GM23338 (cell line): ENCODE data around the gene SHB.

Experiments used
- CREB1 ChIP-seq: fragments of 250-450 bp; sonication (Bioruptor Pico); IDR thresholded peaks from 2 replicates; pipeline ENCODE4 v1.5.0; 2020; ENCODE audit warnings: low read depth, mild to moderate bottlenecking, moderate library complexity
- EZH2 ChIP-seq: fragments of 200-600 bp; sonication (generic); IDR thresholded peaks from one replicate; pipeline ENCODE4 v1.8.0; 2017; ENCODE audit warnings: antibody characterized with exemption, mild to moderate bottlenecking, low read depth; ENCODE audit not compliant: unreplicated experiment
- JUNB ChIP-seq: IDR thresholded peaks from one replicate; pipeline ENCODE4 v1.6.1; 2016; ENCODE audit warnings: antibody characterized with exemption; ENCODE audit not compliant: unreplicated experiment
- POLR2AphosphoS5 ChIP-seq: IDR thresholded peaks from 2 replicates; pipeline ENCODE4 v1.6.1; 2016; ENCODE audit warnings: antibody characterized with exemption, low read depth
- ZNF114 ChIP-seq: fragments of 250-450 bp; sonication (Bioruptor Pico); IDR thresholded peaks from 2 replicates; pipeline ENCODE4 v1.5.0; 2020; ENCODE audit warnings: mild to moderate bottlenecking, moderate library complexity
- TF ChIP-seq, protein P1 (sequence below), 2 experiments: fragments of 200-600 bp in 1 of 2; sonication (generic) in 1 of 2; conservative IDR thresholded peaks; 2 replicates each; pipeline versions ENCODE4 v1.5.1 to v1.6.1; 2016 to 2017; ENCODE audit warnings: antibody characterized with exemption in 2 of 2, low read depth in 2 of 2, mild to moderate bottlenecking in 2 of 2, moderate library complexity in 1 of 2
- TF ChIP-seq, protein P2 (sequence below): IDR thresholded peaks from one replicate; pipeline ENCODE4 v1.6.1; 2018; ENCODE audit warnings: antibody characterized with exemption; ENCODE audit not compliant: unreplicated experiment

DNA sequence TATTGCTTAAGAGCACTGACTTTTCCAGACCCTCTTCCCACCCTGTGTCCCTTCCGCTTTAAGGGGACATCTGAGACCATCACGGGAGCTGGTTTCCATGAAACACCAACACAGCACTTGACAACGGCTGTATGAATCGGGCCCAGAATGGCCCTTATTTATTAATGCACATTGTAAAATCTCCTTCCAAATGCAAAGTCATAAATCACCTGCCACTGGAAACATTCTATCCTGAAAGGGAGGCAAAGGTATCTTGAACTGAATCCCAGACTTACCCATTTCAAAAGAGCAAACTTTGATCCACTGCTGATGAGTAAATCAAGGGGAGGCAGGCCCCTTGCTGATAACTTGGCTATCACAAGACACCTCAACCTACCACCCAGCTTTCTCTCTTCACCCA, 37.4 kb downstream of the SHB start:
- TF ChIP-seq, protein P1, sequence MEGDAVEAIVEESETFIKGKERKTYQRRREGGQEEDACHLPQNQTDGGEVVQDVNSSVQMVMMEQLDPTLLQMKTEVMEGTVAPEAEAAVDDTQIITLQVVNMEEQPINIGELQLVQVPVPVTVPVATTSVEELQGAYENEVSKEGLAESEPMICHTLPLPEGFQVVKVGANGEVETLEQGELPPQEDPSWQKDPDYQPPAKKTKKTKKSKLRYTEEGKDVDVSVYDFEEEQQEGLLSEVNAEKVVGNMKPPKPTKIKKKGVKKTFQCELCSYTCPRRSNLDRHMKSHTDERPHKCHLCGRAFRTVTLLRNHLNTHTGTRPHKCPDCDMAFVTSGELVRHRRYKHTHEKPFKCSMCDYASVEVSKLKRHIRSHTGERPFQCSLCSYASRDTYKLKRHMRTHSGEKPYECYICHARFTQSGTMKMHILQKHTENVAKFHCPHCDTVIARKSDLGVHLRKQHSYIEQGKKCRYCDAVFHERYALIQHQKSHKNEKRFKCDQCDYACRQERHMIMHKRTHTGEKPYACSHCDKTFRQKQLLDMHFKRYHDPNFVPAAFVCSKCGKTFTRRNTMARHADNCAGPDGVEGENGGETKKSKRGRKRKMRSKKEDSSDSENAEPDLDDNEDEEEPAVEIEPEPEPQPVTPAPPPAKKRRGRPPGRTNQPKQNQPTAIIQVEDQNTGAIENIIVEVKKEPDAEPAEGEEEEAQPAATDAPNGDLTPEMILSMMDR (conservative IDR thresholded peaks at IDR 0.05; ENCODE audit: low read depth in 2 of 2), result no peak
- TF ChIP-seq, protein P2, sequence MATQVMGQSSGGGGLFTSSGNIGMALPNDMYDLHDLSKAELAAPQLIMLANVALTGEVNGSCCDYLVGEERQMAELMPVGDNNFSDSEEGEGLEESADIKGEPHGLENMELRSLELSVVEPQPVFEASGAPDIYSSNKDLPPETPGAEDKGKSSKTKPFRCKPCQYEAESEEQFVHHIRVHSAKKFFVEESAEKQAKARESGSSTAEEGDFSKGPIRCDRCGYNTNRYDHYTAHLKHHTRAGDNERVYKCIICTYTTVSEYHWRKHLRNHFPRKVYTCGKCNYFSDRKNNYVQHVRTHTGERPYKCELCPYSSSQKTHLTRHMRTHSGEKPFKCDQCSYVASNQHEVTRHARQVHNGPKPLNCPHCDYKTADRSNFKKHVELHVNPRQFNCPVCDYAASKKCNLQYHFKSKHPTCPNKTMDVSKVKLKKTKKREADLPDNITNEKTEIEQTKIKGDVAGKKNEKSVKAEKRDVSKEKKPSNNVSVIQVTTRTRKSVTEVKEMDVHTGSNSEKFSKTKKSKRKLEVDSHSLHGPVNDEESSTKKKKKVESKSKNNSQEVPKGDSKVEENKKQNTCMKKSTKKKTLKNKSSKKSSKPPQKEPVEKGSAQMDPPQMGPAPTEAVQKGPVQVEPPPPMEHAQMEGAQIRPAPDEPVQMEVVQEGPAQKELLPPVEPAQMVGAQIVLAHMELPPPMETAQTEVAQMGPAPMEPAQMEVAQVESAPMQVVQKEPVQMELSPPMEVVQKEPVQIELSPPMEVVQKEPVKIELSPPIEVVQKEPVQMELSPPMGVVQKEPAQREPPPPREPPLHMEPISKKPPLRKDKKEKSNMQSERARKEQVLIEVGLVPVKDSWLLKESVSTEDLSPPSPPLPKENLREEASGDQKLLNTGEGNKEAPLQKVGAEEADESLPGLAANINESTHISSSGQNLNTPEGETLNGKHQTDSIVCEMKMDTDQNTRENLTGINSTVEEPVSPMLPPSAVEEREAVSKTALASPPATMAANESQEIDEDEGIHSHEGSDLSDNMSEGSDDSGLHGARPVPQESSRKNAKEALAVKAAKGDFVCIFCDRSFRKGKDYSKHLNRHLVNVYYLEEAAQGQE, result no peak
- TF ChIP-seq POLR2AphosphoS5 (no peak), JUNB (no peak), EZH2 (no peak), CREB1 (CRISPR knock-in tag) (no peak), ZNF114 (no peak)
